ENCODE data around the gene AKAP6.

Gene AKAP6

GRCh38 chr14:32384464-32384863, 55.4 kb downstream of the AKAP6 start:
- no peak for TF ChIP-seq CTCF (IDR thresholded peaks at IDR 0.05)

GRCh38 chr14:32393119-32393518, 64.0 kb downstream of the AKAP6 start:
- TF ChIP-seq CTCF (IDR thresholded peaks at IDR 0.05): no peak

GRCh38 chr14:32394038-32394437, 64.9 kb downstream of the AKAP6 start:
- no peak for TF ChIP-seq CTCF (IDR thresholded peaks at IDR 0.05)

- no peak for TF ChIP-seq CTCF (IDR thresholded peaks at IDR 0.05)
Observed at GRCh38 chr14:32396885-32397284, 67.8 kb downstream of the AKAP6 start.

- TF ChIP-seq CTCF (IDR thresholded peaks at IDR 0.05): no peak
Observed at GRCh38 chr14:32397861-32398640, 69.0 kb downstream of the AKAP6 start.

- no peak for TF ChIP-seq CTCF (IDR thresholded peaks at IDR 0.05)
Observed at GRCh38 chr14:32399920-32400319, 70.8 kb downstream of the AKAP6 start.

- TF ChIP-seq CTCF (IDR thresholded peaks at IDR 0.05): no peak
Observed at GRCh38 chr14:32400480-32400879, 71.4 kb downstream of the AKAP6 start.

GRCh38 chr14:32403021-32403420, 73.9 kb downstream of the AKAP6 start:
- TF ChIP-seq CTCF (IDR thresholded peaks at IDR 0.05): no peak
